KMS-11 (cell line): ENCODE results near the gene VAV1.

Experiments used
- H2AFZ ChIP-seq: fragments of 200-600 bp; sonication (generic); 2 replicates; pipeline ENCODE4 v1.6.1; 2016; ENCODE audit warnings: antibody characterized with exemption, mixed run types, low read depth
- H3K27ac ChIP-seq: fragments of 200-600 bp; sonication (generic); 2 replicates; pipeline ENCODE4 v1.6.1; 2016; ENCODE audit warnings: mild to moderate bottlenecking, mixed run types
- H3K27me3 ChIP-seq: fragments of 200-600 bp; sonication (generic); 2 replicates; pipeline ENCODE4 v1.6.1; 2017; ENCODE audit warnings: mild to moderate bottlenecking, low read depth, mixed run types, moderate library complexity; ENCODE audit not compliant: insufficient read depth
- H3K36me3 ChIP-seq: fragments of 200-600 bp; sonication (generic); 2 replicates; pipeline ENCODE4 v1.6.1; 2017; ENCODE audit warnings: mild to moderate bottlenecking, mixed run types; ENCODE audit not compliant: insufficient read depth
- H3K4me1 ChIP-seq: fragments of 200-600 bp; sonication (generic); 2 replicates; pipeline ENCODE4 v1.6.1; 2016; ENCODE audit warnings: mild to moderate bottlenecking, low read depth, mixed run types; ENCODE audit not compliant: poor library complexity, severe bottlenecking
- H3K4me2 ChIP-seq: fragments of 200-600 bp; sonication (generic); 2 replicates; pipeline ENCODE4 v1.7.0; 2016; ENCODE audit warnings: mild to moderate bottlenecking, mixed run types
- H3K4me3 ChIP-seq: fragments of 200-600 bp; sonication (generic); IDR thresholded peaks from 2 replicates; pipeline ENCODE4 v1.6.1; 2017; ENCODE audit warnings: low read depth, low read length, mixed read lengths; ENCODE audit not compliant: insufficient read depth
- H3K79me2 ChIP-seq: fragments of 200-600 bp; sonication (generic); 2 replicates; pipeline ENCODE4 v1.6.1; 2016; ENCODE audit warnings: low read depth, mixed run types; ENCODE audit not compliant: insufficient read depth
- H3K9ac ChIP-seq: fragments of 200-600 bp; sonication (generic); 2 replicates; pipeline ENCODE4 v1.6.1; 2016; ENCODE audit warnings: mild to moderate bottlenecking, mixed run types
- H4K20me1 ChIP-seq: fragments of 200-600 bp; sonication (generic); 2 replicates; pipeline ENCODE4 v1.6.1; 2016; ENCODE audit warnings: mild to moderate bottlenecking, mixed run types; ENCODE audit not compliant: insufficient read depth
- CTCF ChIP-seq: fragments of 200-600 bp; sonication (generic); conservative IDR thresholded peaks from 2 replicates; pipeline ENCODE4 v1.6.1; 2017; ENCODE audit warnings: low read depth, mild to moderate bottlenecking, antibody characterized with exemption, low read length, moderate library complexity, mixed read lengths

Gene VAV1

GRCh38 chr19:6812612-6813011 is 40.1 kb downstream of the VAV1 start:
- Histone ChIP-seq H3K4me2 (no peak overlapping the region), H3K27ac (no peak overlapping the region), H2AFZ (no peak overlapping the region), H3K9ac (no peak overlapping the region), H3K4me3 (no peak overlapping the region), H3K79me2 (no peaks in the 10 kb centered on the region), H3K4me1 (no peaks in the 10 kb centered on the region), H3K27me3 (no peaks in the 10 kb centered on the region), H4K20me1 (no peaks in the 10 kb centered on the region), H3K36me3 (no peaks in the 10 kb centered on the region)
- no peak for TF ChIP-seq CTCF

GRCh38 chr19:6813659-6814058 is 41.2 kb downstream of the VAV1 start:
- no peak overlapping the region for H3K27ac ChIP-seq
- no peak overlapping the region for H2AFZ ChIP-seq
- H3K4me2 ChIP-seq = no peak overlapping the region
- no peaks in the 10 kb centered on the region for H3K4me1 ChIP-seq
- no peak overlapping the region for H3K9ac ChIP-seq
- no peaks in the 10 kb centered on the region for H3K27me3 ChIP-seq
- H4K20me1 ChIP-seq = no peaks in the 10 kb centered on the region
- no peak for TF ChIP-seq CTCF
- H3K36me3 ChIP-seq = no peaks in the 10 kb centered on the region
- no peak overlapping the region for H3K4me3 ChIP-seq
- no peaks in the 10 kb centered on the region for H3K79me2 ChIP-seq

GRCh38 chr19:6817179-6817578 is 44.7 kb downstream of the VAV1 start:
- H3K4me2 ChIP-seq = no peak overlapping the region
- H2AFZ ChIP-seq = no peak overlapping the region
- no peak overlapping the region for H3K27ac ChIP-seq
- no peaks in the 10 kb centered on the region for H4K20me1 ChIP-seq
- peaks cover 6% of the 10 kb centered on the region; the same call in 1 of the 2 replicates for H3K79me2 ChIP-seq
- no peak for TF ChIP-seq CTCF
- H3K27me3 ChIP-seq = no peaks in the 10 kb centered on the region
- no peak overlapping the region for H3K4me3 ChIP-seq
- no peak overlapping the region for H3K9ac ChIP-seq
- no peaks in the 10 kb centered on the region for H3K36me3 ChIP-seq
- no peaks in the 10 kb centered on the region for H3K4me1 ChIP-seq

- Histone ChIP-seq H3K36me3 (no peaks in the 10 kb centered on the region), H3K79me2 (peaks cover 6% of the 10 kb centered on the region; the same call in 1 of the 2 replicates), H3K4me1 (no peaks in the 10 kb centered on the region), H4K20me1 (no peaks in the 10 kb centered on the region), H3K27me3 (no peaks in the 10 kb centered on the region), H3K9ac (no peak overlapping the region), H3K4me3 (no peak overlapping the region), H3K4me2 (no peak overlapping the region), H3K27ac (no peak overlapping the region), H2AFZ (no peak overlapping the region)
- no peak for TF ChIP-seq CTCF
Measured at GRCh38 chr19:6818246-6818645, 45.7 kb downstream of the VAV1 start.

GRCh38 chr19:6819323-6819722 is 46.8 kb downstream of the VAV1 start:
- Histone ChIP-seq H3K4me3 (no peak overlapping the region), H3K9ac (no peak overlapping the region), H3K4me2 (no peak overlapping the region), H3K27ac (no peak overlapping the region), H3K4me1 (no peaks in the 10 kb centered on the region), H2AFZ (no peak overlapping the region), H4K20me1 (no peaks in the 10 kb centered on the region), H3K79me2 (peaks cover 6% of the 10 kb centered on the region; the same call in 1 of the 2 replicates), H3K36me3 (no peaks in the 10 kb centered on the region), H3K27me3 (no peaks in the 10 kb centered on the region)
- no peak for TF ChIP-seq CTCF
